HG03135 (cell line): Measurements from ENCODE around the gene PCGF1.

ENCODE experiments used
- ATAC-seq: cut with Tn5 transposase; IDR thresholded peaks from one replicate; pipeline ENCODE4 v1.9.1; 2021; ENCODE audit warnings: mild to moderate bottlenecking, moderate library complexity; ENCODE audit not compliant: unreplicated experiment

Gene PCGF1

DNA sequence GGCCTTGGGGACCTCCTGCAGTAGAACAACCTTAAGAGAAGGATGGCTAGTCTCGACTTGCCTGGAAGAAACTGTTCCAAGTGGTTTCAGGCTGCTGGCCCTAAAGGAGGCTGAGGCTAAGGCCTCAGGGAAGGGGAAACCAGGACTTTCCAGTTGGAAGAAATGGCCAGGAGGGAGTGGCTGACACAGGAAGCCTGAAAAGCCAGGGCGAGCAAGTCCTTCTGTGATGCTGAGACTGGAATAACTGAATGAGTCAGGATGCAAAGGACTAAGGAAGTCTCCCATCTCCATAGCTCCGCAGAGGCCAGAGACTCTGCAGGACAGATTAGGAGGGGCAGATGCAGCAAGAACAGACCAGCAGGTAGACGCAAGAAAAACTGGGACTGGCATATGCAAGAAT lies 29.6 kb upstream of the PCGF1 start:
- ATAC-seq, result no peak

DNA sequence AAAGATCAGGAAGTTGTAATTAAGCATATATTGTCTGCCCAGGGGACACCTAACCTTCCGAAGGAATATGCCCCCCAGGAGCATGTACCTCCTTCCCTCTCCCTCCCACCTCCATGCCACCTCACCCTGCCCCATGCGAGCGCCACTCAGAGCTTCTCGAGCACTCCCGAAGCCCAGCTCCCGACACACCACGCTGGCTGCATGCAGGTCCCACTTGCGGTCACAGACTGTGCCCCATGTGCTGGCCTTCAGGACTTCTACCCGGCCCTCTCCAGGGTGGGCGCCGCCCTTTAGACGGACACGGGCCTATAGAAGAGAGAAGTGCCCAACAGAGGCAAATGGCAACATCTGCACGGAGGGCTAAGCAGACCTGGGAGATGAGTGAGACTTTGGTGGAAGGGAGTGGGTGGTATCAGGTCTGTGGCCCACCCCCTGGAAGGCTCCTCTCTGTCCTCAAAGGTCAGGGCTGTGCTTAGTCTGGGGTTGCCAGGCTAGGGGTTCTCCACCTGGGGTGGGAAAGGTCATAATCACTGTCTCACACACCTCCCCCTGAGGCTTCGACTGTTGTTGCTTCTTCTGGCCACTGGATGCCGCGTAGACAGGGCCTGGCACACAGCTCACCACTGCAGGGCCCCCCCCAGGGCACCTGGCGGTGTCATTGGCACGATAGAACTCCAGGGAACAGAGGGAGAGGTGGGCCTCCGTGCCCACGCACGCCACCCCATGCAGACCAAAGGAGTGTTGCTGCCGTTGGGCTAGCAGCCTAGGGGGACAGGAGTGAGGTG lies 28.9 kb upstream of the PCGF1 start:
- no peak for ATAC-seq

DNA sequence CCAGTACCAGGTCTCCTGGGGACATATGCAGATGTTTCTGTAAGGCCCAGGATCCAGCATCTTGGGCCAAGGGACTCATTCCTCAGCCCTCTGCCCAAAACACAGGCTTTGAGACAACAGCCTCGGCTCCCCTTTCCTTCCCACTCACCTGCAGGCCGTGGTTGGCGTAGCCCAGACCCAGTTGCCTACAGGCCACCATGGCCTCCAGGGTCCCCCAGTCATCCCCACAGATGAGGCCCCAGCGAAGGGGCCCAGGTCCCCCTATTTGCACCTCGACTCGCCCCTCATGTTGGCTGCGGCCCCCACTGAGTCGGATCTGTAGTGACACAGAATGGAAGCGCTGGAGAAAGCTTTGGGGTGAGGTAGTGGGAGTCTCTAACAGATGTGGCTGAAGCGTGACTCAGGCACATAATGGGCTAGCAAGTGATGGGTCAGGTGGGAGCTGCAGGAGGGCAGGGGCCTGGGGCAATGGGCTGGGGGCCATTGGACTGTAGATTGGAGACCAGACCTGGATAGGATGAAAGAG lies 28.0 kb upstream of the PCGF1 start:
- ATAC-seq, result no peak

DNA sequence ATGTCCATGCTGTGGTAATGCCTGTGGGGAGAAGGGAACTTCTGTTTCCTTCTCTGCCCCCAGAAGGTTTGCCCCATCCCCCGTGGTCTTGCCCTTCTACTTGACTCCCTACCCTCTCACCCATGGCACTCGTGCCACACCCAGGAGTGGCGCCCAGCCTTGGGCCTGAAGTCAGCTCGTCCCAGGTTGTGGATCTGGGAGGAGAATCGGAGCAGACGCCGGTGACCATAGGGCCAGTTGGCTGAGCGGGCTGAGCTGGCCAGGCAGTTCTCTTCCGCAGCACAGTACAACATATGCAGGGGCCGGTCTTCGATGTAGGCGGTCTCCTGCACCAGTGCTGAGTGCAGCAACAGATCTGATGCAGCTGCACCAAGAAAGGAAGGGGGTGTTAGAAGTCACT lies 26.9 kb upstream of the PCGF1 start:
- no peak for ATAC-seq

DNA sequence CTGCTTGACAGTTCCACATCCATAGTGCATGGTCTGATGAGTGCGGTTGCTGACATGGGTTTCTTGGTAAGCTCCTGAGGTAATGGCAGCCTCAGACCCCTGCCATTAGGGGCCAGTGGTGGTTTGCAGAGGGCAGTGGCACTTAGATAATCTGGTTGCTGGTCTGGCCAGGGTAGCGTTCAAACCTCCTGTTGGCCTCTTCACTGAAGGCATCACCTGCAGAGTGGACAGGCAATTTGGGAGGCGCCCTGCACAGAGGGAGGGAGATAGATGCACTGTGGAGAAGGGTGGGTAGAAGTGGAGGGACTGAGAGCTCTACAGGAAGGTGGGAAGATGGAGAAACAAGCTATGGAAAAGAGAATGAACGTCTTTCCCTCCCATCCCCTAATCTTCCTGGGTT lies 26.0 kb upstream of the PCGF1 start:
- ATAC-seq, result no peak

DNA sequence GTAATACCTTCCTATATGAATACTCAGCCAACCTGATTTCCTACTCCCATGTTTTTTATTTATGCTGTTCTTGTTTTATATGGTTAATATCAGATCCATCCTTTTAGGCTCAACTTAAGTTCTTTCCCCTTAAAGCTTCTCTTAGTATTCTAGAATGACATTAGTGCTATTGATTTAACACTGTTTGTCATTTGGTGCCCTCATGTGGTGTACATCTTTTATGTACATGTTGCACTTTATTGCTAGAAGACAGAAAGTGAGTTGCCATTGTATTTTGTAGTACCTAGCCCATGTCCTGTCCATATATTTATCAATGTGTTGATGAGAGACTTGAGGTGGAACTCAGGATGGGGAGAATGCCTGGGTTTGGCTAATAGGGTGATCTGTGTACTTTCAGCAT lies 24.7 kb upstream of the PCGF1 start:
- ATAC-seq, result no peak

DNA sequence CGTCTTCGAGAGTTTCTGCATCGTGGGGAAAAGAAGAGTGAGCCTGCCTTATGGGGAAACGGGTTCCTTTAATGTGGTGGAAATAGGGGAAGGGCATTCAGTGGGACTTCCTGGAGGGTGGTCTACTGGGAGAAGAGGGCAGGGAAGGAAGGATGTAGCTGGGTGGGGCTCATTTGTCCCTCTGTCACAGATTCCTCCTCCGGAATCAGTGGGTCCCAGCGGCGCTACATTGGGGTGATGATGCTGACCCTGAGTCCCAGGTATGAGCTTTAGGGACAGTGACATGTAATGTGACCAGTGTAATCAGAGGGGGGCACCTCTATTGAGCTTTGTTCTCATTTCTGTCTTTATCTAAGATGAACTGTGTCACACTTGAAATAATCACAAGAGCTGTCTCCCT lies 24.2 kb upstream of the PCGF1 start:
- no peak for ATAC-seq

DNA sequence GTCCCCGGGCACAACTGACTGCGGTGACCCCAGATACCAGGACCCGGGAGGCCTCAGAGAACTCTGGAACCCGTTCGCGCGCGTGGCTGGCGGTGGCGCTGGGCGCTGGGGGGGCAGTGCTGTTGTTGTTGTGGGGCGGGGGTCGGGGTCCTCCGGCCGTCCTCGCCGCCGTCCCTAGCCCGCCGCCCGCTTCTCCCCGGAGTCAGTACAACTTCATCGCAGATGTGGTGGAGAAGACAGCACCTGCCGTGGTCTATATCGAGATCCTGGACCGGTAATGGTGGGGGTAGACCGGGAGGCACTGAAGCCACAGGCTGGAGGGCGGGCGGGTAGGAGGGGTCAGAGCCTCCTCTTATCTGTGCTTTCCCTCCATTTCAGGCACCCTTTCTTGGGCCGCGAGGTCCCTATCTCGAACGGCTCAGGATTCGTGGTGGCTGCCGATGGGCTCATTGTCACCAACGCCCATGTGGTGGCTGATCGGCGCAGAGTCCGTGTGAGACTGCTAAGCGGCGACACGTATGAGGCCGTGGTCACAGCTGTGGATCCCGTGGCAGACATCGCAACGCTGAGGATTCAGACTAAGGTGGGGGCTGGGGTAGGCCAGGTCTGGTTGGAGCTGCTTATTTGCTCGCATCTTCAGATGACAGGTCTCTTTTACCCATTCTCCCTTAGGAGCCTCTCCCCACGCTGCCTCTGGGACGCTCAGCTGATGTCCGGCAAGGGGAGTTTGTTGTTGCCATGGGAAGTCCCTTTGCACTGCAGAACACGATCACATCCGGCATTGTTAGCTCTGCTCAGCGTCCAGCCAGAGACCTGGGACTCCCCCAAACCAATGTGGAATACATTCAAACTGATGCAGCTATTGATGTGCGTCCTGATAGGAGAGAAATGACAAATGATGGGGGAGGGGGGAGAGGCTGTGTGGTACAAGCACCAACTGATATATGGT lies 23.0 kb upstream of the PCGF1 start:
- ATAC-seq, result peak; percentile 22

DNA sequence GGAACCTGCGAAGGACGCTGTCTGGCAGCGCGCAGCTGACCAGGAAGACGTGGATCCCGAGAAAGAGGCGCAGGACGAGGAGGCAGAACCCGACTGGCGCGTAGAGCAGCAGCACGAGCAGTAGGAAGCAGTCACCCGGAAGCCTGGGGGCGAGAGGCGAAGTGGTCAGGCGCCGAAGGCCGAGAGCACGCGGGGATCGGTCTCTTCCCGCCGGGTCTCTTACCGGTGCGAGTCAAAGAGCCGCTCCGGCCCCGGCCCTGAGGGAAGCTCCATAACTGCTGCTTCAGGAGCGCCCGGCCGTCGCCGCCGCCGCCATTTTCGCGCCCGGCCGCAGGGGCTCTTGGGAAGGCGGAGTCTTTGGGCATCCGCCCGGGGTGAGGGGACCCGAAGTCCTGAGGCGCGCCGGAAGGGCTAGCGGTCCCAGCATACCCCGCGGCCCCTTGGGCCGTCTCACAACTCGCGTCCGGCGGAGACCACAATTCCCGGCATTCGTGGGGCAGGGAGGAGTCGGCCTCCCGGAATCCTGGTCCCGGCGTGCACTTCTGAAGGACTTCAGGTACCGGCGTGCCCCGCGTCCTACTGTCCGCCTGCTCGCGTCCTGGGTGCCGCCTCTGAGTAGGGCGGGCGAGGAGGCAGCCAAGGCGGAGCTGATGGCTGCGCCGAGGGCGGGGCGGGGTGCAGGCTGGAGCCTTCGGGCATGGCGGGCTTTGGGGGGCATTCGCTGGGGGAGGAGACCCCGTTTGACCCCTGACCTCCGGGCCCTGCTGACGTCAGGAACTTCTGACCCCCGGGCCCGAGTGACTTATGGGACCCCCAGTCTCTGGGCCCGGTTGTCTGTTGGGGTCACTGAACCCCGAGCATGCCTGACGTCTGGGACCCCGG lies 22.1 kb upstream of the PCGF1 start, which contains the start of the genes AUP1 and HTRA2:
Gene AUP1, minus strand, starts transcription at position 350 of the 882 bp plus-strand sequence. Its CDS starts 77 bp downstream, at position 273.
Gene HTRA2, plus strand, starts transcription at position 577 of the 882 bp plus-strand sequence. Its CDS starts 74 bp downstream, at position 651.
- ATAC-seq, result peak; percentile 80

DNA sequence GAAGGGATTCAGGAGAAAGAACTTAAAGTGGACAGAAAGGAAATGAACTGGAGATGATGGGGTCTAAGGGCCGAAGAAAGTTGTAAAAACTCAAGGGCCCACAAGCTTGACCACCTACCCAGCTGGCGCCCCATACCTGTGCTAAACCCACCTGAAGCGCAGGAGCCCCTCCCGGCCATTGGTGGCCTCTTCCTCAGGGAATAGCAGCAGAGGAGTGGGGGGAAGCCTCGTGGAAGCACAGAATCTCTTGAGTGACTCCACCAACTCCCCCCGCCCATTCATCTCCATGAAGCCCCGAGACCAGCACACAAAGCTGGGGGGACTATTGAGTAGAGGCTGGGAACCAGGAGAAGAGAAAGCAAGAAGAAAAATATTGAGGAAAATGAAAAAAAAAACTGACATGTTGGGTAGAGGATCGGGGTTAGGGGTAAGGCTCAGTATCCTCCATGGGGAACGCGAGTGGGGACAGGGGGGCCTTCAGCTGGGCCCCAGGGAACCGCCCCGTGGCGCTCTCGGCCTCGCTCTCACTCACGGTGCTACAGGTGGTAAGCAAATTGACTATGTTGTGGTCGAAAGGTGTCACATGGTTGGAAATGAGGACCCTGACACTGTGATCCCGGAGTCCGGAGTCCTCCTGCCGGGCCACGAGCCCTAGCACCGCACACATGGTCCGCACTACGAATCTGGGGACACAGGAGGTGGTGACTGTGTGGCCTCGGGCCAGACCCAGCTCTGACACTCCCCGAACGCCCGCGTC lies 21.3 kb upstream of the PCGF1 start:
- ATAC-seq, result peak; percentile 10

DNA sequence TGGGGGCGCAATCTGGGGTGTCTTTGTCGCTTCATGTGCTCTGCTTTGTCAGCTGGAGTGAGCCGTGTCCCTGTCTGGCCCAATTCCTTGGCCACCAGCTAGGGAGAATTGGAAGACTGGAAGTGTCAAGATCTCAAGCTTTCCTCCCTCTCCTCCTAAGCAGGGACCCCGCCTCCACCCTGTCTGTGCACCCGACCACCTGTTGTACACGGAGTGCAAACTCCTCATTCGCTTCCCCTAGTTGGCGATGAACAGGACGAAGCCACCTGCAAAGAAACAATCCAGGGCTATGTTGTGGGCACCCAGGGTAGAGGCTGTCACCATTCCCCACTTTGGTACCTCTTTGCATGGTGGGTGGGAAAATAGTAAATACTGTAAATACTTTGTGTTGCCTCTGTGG lies 20.2 kb upstream of the PCGF1 start:
- ATAC-seq, result no peak

DNA sequence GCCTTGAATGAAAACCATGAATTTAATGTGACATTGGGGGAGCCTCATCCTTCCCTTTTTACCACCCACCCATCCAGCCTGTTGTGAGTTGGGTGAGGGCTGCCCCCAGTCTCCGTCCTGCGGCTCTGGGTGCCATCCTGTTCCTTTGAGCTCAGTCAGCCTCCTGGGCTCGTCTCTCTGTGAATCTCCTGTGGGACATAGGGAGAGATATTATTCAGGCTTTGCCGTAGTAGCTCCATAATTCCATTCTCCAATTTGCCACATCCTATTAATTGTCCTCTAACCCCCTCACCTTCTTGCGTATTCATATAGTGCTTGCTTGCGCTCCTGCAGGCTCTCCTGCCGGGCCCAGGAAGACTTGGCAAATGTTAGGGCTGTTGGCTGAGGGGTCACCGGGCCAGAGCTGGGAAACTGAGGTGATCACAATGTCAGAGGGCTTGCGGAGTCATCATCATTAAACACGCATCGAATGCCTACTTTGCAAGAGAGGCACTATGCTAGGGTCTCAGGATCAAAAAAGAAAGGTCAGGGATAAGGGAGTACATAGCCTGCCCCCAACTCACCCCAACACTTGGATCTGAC lies 19.2 kb upstream of the PCGF1 start:
- no peak for ATAC-seq

DNA sequence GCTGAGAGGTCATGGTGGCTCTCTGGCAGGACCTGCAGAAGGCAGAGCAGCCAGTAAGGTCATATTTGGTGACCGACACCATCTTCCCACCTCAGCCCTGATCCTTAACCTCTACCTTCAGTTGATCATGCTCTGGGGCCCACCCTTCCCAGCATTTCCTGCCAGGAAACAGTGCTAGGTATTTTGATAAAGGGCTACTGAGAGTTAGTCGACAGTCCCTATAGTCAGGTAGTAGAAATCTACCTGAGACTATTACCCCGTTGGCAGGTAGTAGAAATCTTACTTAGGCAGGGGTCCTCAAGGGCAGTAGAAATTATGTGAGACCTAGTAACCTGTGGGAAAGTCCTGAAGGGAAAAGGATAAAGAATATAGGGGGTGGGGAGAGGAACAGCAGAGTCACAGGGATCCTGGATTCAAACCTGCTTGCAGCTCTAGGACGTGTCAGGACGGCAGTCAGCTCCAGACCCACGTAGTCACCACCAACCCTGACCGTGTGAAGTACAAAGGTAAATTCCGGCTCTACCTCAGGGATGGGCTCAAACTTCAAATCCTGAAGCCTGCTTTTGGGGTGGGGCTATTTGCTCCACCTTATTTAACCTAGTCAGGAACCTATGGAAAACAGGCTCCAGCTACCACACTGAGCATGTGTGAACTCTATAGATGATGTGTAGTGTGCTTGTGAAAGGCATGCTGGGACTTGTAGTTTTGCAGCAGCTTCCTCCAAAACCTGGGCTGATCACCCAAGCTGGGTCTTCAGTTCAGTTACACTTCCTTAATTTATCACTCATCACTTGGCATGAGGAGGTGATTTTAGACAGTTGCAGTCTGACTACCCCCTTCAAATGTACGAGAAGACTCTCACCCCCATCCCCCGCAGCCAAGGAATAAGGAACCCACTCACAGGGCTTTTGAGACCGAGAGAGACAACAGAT lies 18.5 kb upstream of the PCGF1 start, which contains the start of gene DQX1:
Gene DQX1, minus strand, starts transcription at position 515 of the 932 bp plus-strand sequence. Its CDS starts 502 bp downstream, at position 13.
- ATAC-seq, result no peak

DNA sequence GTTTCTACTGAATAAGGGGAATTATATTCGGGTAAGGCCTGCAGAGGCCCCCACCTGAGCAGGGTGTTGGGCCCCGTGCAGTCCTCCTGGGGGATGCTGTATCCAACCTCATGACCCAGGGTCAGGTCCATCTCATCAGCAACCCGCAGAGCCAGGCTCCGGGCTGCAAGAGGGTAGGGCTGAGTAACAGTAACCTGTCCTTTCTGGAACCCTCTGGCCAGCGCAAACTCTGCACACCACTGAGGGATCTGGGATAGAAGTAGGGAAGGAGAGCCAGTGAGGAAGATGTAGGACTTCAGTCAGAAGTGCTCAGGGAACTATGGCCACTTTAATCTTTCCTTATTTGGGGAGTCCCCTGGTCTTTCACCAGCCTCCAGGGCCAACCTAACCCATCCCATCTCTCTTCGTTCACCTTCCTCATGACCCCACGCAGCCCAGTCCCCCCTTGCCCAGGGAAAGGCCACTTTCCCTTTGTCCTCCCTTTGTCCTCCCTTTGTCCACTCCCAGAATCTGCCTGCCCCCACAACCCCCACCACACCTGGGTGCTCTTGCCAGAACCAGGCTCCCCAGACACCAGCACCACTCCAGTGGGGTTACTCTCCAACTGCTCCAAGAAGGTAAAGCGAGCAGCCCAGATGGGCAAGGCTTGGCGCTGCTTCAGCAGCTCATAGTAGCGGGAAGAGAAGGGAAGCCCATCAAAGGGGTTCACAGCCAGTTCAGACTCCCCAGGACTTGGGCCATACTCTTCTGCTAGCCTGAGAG lies 17.6 kb upstream of the PCGF1 start:
- no peak for ATAC-seq

DNA sequence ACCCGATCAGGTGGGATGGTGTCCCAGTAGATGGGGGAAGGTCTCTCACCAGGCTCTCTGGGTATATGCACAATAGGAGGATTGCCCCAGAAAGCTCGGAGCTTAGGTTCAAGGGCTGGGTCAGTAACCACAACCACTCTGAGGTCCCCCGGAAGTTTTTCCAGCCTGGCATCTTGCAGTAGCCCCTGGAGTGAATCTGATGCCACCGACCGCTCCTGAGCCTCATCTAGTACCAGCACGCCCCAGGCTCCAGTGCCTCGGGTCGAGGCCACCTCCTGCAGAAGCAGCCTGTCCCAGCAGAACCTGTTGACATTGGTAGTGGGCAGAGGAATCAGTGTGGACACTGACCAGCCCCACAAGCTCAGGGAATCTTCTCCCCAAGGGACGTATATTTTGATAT lies 16.5 kb upstream of the PCGF1 start:
- ATAC-seq, result no peak

DNA sequence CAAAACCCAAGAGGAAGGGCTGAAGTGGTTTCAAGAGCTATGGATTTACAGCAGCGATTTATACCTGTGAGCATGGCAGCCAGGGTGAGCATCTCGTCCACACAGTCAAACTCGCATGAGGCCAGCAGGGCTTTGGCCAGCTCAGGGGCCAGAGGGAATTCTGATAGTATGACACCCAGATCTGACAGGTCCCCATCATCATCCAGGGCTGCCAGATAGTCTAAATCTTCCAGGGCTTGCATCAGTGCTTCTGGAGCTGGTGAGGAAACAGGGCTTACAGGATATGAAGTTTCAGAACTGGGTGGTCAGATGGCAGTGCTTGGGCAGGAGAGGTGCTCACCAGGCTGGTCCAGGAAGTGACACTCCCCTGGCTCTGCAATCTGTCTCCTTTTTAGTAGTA lies 15.0 kb upstream of the PCGF1 start:
- ATAC-seq, result no peak

DNA sequence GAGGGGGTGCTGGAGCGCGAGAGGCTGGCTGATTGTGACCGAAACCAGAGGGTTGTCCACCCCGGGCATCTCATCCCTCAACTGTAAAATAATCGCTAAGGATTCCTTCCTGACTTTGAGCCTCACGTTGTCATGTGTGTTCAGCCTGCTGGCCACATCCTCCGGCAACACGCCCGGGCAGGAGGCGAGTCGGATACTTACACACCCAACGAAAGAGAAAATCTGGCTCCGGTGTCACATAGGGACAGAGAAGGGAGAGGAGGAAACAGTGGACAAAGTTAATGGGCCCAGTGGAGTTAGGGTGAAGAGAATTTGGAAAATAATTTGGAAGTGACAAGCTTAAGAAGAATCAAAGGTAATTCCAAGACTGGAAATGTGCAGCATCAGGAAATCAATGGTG lies 9.2 kb upstream of the PCGF1 start:
- no peak for ATAC-seq
